Measurements from ENCODE around the gene GPR183.

The GPR183 gene

DNA sequence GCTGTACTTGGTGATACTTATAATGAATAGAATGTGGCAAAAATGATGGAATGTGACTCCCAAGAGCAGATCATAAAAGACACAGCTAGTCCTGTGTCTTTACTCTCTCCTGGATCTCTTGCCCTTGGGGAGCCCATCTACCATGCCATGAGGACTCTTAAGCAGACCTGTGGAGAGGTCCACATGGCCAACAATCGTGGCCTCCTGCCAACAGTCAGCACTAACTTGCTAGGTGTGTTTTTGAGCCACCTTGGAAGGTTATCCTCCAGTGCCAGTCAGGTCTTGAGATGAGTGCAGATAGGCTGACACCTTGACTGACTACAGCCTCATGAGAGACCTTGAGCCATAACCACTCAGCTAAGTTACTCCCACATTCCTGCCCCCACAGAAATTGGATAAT, 22.3 kb upstream of the GPR183 start:
- H3K4me1 ChIP-seq (ENCODE audit: control insufficient read depth in 1 of 2, insufficient read depth in 1 of 2, low read depth in 1 of 2, low read length in 1 of 2) = no peaks in the 10 kb centered on the region
- peaks cover 10% of the 10 kb centered on the region for H3K36me3 ChIP-seq
- TF ChIP-seq, protein P1, sequence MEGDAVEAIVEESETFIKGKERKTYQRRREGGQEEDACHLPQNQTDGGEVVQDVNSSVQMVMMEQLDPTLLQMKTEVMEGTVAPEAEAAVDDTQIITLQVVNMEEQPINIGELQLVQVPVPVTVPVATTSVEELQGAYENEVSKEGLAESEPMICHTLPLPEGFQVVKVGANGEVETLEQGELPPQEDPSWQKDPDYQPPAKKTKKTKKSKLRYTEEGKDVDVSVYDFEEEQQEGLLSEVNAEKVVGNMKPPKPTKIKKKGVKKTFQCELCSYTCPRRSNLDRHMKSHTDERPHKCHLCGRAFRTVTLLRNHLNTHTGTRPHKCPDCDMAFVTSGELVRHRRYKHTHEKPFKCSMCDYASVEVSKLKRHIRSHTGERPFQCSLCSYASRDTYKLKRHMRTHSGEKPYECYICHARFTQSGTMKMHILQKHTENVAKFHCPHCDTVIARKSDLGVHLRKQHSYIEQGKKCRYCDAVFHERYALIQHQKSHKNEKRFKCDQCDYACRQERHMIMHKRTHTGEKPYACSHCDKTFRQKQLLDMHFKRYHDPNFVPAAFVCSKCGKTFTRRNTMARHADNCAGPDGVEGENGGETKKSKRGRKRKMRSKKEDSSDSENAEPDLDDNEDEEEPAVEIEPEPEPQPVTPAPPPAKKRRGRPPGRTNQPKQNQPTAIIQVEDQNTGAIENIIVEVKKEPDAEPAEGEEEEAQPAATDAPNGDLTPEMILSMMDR (IDR thresholded peaks at IDR 0.05) = no peak
- H3K27ac ChIP-seq = no peak overlapping the region
- no peak overlapping the region for H3K4me3 ChIP-seq (ENCODE audit: low read depth in 1 of 2, low read length in 1 of 2)
- H3K9me3 ChIP-seq = no peaks in the 10 kb centered on the region
- H3K27me3 ChIP-seq = no peaks in the 10 kb centered on the region

DNA sequence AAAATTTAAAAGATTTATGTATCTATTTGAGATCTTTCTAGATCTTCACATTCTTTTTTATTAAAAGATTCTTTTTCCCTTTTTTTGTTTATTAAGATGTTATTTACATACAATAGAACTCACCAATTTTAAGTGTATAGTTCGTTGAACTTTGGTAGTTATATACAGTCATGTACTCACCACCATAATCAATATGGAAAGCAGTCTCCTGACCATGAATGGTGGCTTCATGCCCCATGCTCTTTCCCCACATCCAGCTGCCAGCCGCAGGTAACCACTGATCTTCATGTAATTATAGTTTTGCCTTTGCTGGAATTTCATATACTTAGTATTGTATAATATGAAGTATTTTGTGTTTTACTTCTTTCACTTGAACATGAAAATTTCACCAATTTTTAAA, 20.6 kb upstream of the GPR183 start:
- Histone ChIP-seq H3K9me3 (no peaks in the 10 kb centered on the region), H3K27ac (no peak overlapping the region), H3K36me3 (peaks cover 10% of the 10 kb centered on the region)

DNA sequence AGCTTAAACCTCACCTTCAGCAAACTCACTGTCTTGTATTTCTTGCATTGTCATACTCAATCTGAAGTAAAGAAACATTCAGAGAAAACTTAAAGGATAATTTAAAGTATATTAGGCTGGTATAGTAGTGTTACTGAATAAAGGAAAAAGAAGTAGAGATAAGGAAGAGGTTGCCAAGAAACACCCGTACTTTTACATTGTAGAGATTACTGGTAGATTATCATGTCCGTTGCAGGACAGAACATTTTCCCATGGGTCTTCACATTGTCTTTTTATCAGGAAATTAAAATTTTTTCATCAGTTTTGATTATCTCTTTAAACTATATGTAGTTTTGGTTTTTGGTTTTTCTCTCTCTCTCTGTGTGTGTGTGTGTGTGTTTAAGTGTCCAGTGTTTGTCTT, 19.9 kb upstream of the GPR183 start:
- H3K4me1 ChIP-seq (ENCODE audit: control insufficient read depth in 1 of 2, insufficient read depth in 1 of 2, low read depth in 1 of 2, low read length in 1 of 2) = peaks cover 0 to 7% of the 10 kb centered on the region in 2 experiments
- H3K9me3 ChIP-seq = no peaks in the 10 kb centered on the region
- no peak overlapping the region for H3K27ac ChIP-seq
- no peak overlapping the region for H3K4me3 ChIP-seq (ENCODE audit: low read depth in 1 of 2, low read length in 1 of 2)
- TF ChIP-seq, protein P1 (IDR thresholded peaks at IDR 0.05) = no peak
- H3K36me3 ChIP-seq = peaks cover 10% of the 10 kb centered on the region
- H3K27me3 ChIP-seq = no peaks in the 10 kb centered on the region

More for the DNA sequence above, 20.6 kb upstream of the GPR183 start:
- no peaks in the 10 kb centered on the region for H3K27me3 ChIP-seq
- H3K4me1 ChIP-seq (ENCODE audit: control insufficient read depth in 1 of 2, insufficient read depth in 1 of 2, low read depth in 1 of 2, low read length in 1 of 2) = peaks cover 0 to under 1% of the 10 kb centered on the region in 2 experiments
- TF ChIP-seq, protein P1 (IDR thresholded peaks at IDR 0.05) = no peak
- no peak overlapping the region for H3K4me3 ChIP-seq (ENCODE audit: low read depth in 1 of 2, low read length in 1 of 2)

DNA sequence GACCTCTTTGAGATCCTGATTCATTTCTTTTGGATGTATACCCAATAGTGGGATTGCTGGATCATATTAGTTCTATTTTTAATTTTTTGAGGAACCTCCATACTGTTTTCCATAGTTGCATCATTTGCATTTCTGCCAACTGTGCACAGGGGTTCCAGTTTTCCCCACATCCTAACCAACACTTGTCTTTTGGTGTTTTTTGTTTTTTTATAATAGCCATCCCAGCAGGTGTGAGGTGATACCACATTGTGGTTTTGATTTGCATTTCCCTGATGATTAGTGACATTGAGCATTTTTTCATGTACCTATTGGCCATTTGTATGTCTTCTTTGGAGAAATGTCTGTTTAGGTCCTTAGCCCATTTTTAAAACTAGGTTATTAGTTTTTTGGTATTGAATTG, 18.8 kb upstream of the GPR183 start:
- H3K9me3 ChIP-seq = no peaks in the 10 kb centered on the region

DNA sequence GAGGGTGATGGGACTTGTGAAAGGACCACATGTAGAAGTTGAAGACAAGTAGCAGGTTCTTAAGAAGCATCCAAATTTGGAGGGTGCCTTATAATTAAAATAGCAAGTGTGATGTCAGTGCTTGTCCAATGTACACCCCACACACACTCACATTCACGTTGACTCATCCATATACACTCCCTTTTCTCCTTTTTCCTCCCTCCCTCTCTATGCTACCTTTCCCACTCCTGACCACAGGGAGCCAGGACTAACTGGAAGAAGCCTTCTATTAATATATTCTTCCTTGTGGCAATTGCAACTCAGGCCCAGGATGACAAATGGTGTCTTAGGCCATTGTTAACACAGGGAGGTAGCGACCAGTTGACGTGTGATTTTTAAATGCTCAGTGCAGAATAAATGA, 16.3 kb upstream of the GPR183 start:
- peaks cover under 1% of the 10 kb centered on the region for H3K36me3 ChIP-seq
- no peaks in the 10 kb centered on the region for H3K9me3 ChIP-seq
- TF ChIP-seq, protein P1 (IDR thresholded peaks at IDR 0.05) = no peak
- no peak overlapping the region for H3K4me3 ChIP-seq (ENCODE audit: low read depth in 1 of 2, low read length in 1 of 2)
- H3K27ac ChIP-seq = no peak overlapping the region
- H3K4me1 ChIP-seq (ENCODE audit: control insufficient read depth in 1 of 2, insufficient read depth in 1 of 2, low read depth in 1 of 2, low read length in 1 of 2) = peaks cover 12 to 23% of the 10 kb centered on the region in 2 experiments
- no peaks in the 10 kb centered on the region for H3K27me3 ChIP-seq

More for the DNA sequence above, 18.8 kb upstream of the GPR183 start:
- Histone ChIP-seq H3K27ac (no peak overlapping the region), H3K4me3 (ENCODE audit: low read depth in 1 of 2, low read length in 1 of 2) (no peak overlapping the region), H3K4me1 (ENCODE audit: control insufficient read depth in 1 of 2, insufficient read depth in 1 of 2, low read depth in 1 of 2, low read length in 1 of 2) (peaks cover 5 to 15% of the 10 kb centered on the region in 2 experiments), H3K36me3 (peaks cover 10% of the 10 kb centered on the region), H3K27me3 (no peaks in the 10 kb centered on the region)
- TF ChIP-seq, protein P1 (IDR thresholded peaks at IDR 0.05) = no peak
